GM18951 (cell line): Measurements from ENCODE around the gene ISX.

Source experiments
- POLR2A ChIP-seq: IDR thresholded peaks from 4 replicates; pipeline ENCODE4 v1.6.1; 2011; ENCODE audit warnings: mild to moderate bottlenecking; ENCODE audit not compliant: insufficient read length, insufficient read depth; ENCODE audit errors: extremely low read depth
- in situ Hi-C: fragments of 300-500 bp; cut with MboI; formaldehyde crosslinking; loops from one replicate; pipeline ENCODE4 v1.12.0; 2022; ENCODE audit warnings: low sequenced_read_pairs, mixed read lengths, inconsistent platforms; ENCODE audit not compliant: unreplicated experiment

ISX gene

DNA sequence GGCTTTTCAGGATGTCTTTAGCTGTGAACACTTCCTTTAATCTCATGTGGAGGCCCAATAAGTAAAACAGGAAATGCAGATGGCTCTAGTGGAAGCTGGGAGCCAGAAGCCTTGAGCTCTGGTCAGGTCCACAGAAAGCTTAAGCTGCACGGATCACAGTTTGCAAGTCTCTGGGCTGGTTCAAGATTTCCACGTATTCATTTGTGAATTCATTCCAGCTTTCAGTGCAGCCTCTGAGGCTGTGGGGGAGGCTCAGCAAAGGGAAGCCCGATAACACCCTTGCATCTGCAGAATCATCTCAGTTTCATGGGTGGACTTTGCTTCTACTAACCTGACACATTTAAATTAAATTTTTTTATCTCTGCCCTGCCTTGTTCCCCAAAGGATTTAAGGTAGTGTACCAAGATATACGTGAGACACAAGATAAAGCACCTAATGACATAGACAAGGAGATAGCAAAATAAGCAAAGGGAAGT lies 65.6 kb downstream of the ISX start:
- in situ Hi-C loops: loop anchor here (10.0 to 25.0 kb wide), 2 partner anchors 87 to 719 kb away; no protein-coding TSS in a partner anchor
- TF ChIP-seq POLR2A: no peak

DNA sequence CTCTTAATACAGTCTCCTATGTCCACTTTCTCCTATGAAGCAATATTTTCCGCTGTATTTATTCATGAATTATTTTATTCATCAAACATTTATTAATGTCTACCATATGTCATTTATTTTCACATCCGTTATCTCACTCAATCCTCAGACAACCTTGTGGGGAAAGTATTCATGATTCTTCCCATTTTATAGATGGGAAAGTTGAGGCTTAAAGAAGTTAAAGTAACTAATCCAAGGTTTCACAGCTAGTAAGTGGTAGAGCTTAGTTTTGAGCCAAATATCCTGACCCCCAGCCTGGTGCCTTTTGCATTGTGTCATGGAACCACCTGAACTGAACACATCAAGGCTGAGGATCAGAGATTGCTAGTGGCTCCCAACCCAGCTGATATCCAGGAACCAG lies 66.6 kb downstream of the ISX start:
- in situ Hi-C loops: loop anchor here (10.0 to 25.0 kb wide), 2 partner anchors 88 to 720 kb away; no protein-coding TSS in a partner anchor
- no peak for TF ChIP-seq POLR2A

DNA sequence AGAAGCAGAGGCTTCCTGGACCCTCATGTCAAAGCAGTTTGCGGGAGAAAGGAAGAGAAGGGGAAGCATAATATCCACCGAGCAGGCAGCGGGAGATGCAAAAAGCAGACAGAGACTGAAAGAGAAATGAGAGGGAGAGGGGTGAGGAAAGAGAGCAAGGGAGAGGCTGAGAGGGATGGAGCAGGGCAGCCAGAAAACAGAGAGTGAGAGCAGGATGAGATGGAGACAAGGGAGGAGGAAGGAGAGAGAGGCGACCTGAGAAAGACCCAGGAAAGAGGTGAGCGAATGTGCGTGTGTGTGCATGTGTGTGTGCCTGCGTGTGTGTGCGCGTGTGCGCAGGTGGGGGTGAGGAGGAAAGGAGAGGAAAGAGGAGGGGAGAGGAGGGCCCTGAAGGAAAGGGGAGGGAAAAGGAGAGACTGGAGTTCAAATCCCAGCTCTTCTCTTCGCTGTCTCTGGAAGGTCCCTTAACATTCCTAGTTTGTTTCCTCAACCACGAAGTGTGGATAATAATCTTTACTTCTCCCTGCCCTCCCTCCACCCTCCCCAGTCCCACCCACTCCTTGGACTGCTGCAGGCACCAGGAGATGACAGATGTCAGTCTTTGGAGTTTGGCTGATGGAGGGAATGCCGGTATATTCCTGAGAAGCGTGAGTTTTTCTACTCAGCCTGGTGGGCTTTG lies 67.9 kb downstream of the ISX start:
- in situ Hi-C loops: loop anchor here (10.0 to 25.0 kb wide), 2 partner anchors 89 to 722 kb away; no protein-coding TSS in a partner anchor
- TF ChIP-seq POLR2A: no peak

DNA sequence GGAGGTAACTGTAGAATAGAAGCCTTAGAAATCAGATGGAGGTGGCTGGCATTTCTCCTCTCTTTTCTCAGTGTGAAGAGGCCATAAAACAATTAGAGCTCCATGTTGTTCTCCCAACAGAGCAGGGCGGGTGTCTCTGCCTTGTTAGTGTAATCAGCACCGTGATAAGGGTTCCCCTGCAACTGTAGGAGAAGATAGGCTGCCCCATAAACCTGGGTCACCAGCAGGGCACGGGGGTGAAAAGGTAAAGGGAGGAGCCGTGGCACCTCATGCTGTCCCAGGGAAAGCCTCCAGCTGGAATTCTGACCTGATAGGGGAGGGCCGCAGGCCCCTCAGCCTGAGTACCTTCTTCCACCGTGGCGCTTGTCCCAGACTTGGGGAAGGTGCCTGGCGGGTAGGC lies 68.7 kb downstream of the ISX start:
- no peak for TF ChIP-seq POLR2A
- in situ Hi-C loops: loop anchor here (10.0 to 25.0 kb wide), 2 partner anchors 90 to 722 kb away; no protein-coding TSS in a partner anchor

DNA sequence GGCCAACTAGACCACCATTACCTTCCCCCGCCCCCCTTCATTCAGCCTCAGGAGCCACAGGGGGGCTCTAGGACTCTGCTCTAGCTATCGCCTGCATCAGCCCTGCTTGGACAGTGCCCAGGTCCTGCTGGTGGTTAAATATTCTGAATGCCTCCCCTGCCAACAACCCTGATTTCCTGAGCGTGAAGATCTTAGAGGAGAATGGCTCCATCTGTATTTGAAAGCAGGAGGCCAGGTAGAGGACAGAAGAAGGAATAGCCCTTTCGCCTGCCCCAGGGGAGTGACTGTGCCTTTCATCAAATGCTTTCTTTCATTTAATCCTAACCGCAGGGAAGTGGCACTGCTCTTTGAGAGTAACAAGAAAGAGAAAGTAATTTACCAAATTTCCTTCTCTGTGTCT lies 69.2 kb downstream of the ISX start:
- in situ Hi-C loops: loop anchor here (10.0 to 25.0 kb wide), 2 partner anchors 90 to 723 kb away; no protein-coding TSS in a partner anchor

More for the DNA sequence above, 69.2 kb downstream of the ISX start:
- no peak for TF ChIP-seq POLR2A
